ENCODE measurements around the gene MYO18A.
"Not testable (repeated sequence)": the region's sequence is repeated elsewhere in the genome, so short reads cannot be mapped to it uniquely, and the experiment has no call there.

The MYO18A gene

DNA sequence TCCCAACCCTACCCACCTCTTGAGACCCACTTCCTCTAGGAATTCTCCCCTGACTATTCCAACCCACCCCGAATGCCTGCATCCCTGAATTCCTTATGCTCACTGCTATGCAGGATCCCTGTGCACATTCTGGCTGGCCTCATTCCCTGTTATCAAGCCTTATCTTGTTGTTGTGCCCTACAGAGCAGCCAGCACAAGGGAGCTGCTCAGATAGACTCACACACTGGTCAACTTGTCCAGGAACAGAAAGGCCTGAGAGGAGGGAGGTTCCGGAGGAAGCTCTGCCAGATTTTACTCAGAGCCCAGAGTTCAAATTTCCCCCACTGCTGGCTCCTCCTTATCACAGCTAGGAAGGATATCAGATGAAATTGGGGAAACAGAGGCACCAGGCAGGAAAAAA, 24.8 kb upstream of the MYO18A start:
- Mint-ChIP-seq H3K4me1 (no peaks in the 10 kb centered on the region), H3K27me3 (peaks cover 9% of the 10 kb centered on the region), H3K4me3 (no peak overlapping the region), H3K27ac (no peak overlapping the region), H3K9me3 (no peaks in the 10 kb centered on the region), H3K36me3 (ENCODE audit: low read depth) (no peaks in the 10 kb centered on the region)
- DNase-seq (no peak), ATAC-seq (no peak)

DNA sequence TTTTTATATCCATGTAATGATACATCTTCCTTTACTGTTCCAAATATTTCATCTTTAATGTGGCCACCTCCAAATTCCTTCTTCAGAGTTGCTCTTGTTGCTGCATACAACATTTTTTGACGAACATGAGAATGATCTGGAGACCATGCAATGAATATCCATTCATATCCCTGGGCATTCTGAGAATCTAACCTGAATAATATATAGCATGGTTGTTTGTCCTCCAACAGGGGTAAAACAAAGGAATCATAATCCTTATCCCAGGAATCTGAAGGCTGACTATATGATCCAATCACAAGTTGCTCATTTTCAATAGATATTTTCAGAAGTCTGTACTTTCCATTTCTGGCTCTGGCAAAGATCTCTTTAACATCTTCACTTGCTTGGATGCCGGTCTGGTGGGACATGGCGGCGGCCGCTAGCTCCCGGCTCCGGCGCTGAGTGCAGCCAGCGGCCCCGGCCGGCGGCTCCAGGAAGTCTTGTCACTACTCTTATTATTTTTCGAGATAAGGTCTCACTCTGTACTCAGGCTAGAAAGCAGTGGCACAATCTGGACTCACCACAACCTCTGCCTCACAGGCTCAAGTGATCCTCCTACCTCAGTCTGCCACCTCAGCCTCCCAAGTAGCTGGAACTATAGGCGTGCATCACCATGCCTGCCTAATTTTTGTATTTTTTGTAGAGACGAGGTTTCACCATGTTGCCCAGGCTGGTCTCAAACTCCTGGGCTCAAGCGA, 24.0 kb upstream of the MYO18A start:
- not testable (repeated sequence) for H3K27me3 Mint-ChIP-seq; H3K27ac Mint-ChIP-seq; DNase-seq; H3K9me3 Mint-ChIP-seq; H3K36me3 Mint-ChIP-seq (ENCODE audit: low read depth); ATAC-seq; H3K4me1 Mint-ChIP-seq; H3K4me3 Mint-ChIP-seq

DNA sequence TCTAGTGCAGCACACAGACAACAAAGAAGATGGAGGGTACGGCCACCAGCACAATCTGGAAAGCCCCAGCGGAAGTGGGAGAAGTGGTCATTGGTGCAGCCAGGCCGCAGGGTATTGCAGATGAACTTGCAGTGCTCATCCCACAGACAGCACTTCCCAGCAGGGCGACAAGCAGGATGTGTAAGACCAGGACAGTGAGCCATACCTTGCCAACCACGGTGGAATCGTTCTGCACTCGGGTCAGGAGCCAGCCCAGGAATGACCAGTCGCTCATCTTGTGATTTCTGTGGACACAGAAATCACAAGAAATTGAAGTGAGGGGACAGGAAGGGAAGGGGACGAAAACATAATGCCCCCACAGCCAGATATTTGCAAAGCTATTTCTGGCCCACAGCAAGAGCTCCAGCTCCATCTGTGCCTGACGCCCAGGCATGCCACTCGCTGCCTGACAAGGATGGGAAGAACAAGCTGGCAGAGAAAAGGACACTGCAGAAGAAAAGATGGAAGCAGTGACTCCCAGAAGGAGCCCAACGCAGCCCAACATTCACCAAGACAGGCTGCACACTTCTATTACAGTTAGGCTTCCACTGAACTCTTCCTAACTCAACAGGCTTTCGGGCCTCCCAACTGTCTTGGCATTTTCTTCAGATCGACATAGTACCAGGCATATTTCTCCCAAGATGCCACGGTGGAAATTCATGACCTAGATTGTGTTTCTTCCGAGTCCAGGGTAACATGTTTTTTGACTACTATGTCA, 17.5 kb upstream of the MYO18A start:
- DNase-seq: no peak
- ATAC-seq: no peak
- no peaks in the 10 kb centered on the region for H3K36me3 Mint-ChIP-seq (ENCODE audit: low read depth)
- H3K27me3 Mint-ChIP-seq: peaks cover 8% of the 10 kb centered on the region
- H3K4me3 Mint-ChIP-seq: no peak overlapping the region
- H3K4me1 Mint-ChIP-seq: peaks cover 5% of the 10 kb centered on the region
- H3K27ac Mint-ChIP-seq: no peak overlapping the region
- no peaks in the 10 kb centered on the region for H3K9me3 Mint-ChIP-seq

DNA sequence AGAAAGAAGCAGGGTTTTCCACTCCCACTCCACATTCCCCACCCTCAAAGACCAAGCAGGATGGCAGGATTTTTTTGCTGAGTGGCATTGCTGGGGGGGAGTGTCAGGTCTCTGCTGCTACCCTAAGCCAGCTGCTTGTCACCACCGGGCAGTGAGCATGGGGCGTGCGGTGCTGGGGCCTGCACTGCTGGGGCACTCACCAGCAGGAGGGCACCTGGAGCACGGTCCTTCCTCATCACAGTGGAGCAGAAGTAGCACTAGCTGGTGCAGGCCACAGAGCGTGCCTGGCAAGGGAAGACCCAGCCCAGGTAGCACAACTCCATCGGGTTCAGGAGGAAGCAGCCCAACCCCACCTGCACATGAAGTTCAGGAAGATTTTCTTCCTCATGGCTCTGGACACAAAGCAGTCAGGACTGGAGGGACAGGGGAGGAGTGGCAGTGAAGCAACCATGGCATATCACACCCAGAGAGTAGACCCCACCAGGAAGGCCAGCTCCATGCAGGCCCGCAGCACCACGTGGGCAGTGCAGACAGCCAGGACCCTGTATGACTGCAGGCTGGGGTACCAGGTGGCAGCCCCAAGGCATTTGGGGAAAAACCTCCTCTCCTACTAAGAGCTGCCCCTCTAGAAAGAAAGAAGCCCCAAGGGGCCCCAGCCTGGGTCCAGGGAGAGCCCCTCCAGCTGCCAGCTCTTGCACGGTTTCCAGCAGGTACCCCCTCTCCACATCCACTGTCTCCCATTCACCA, 16.7 kb upstream of the MYO18A start:
- no peak overlapping the region for H3K4me3 Mint-ChIP-seq
- no peak overlapping the region for H3K27ac Mint-ChIP-seq
- no peaks in the 10 kb centered on the region for H3K9me3 Mint-ChIP-seq
- DNase-seq: no peak
- no peaks in the 10 kb centered on the region for H3K36me3 Mint-ChIP-seq (ENCODE audit: low read depth)
- H3K4me1 Mint-ChIP-seq: peaks cover 5% of the 10 kb centered on the region
- ATAC-seq: no peak
- H3K27me3 Mint-ChIP-seq: peaks cover 12% of the 10 kb centered on the region

DNA sequence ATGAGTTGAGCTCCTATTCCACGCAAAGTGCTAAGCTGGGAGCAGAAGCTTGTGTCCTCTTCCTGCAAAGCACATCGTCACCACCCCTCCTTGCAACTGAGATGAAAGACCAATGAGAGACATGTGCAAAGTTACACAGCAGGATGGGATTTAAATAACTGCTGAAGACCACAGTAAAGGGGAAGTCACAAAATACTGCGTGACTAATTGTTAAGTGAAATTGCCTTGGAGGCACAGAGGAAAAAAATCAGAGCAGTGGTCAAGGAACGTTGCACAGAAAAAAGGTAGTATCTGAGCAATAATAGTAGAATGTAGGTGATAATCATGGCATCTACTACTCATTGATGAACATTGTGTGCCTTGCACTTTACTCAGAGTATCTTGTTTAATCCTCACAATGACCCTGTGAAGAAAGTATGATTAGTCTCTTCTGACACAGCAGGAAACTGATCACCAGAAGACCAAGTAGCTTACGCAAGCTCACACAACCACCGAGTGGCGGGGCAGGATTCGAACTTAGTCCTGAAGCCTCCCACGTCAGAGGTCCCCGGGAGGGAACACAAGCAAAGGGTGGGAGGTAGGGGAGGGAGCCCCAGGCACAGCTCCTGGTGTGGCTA, 15.4 kb upstream of the MYO18A start:
- peaks cover 9% of the 10 kb centered on the region for H3K27me3 Mint-ChIP-seq
- no peak overlapping the region for H3K27ac Mint-ChIP-seq
- peaks cover 5% of the 10 kb centered on the region for H3K4me1 Mint-ChIP-seq
- peak; percentile 54 for ATAC-seq
- DNase-seq: no peak
- H3K36me3 Mint-ChIP-seq (ENCODE audit: low read depth): no peaks in the 10 kb centered on the region
- no peak overlapping the region for H3K4me3 Mint-ChIP-seq
- H3K9me3 Mint-ChIP-seq: no peaks in the 10 kb centered on the region

DNA sequence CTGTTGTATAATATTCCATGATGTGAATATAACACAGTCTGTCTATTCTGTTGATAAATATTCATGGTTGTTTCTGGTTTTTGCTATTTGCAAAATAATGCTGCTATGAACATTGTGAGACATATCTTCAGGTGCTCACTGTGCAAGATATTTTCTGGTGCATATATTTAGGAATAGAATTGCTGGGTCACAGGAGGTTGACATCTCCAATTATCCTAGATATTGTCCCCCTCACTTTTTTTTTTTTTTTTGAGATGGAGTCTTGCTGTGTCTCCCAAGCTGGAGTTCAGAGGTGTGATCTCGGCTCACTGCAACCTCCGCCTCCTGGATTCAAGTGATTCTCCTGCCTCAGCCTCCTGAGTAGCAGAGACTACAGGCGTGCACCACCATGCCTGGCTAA, 14.5 kb upstream of the MYO18A start:
- no peak for DNase-seq
- Mint-ChIP-seq H3K4me3 (no peak overlapping the region), H3K36me3 (ENCODE audit: low read depth) (no peaks in the 10 kb centered on the region), H3K9me3 (no peaks in the 10 kb centered on the region), H3K4me1 (peaks cover 5% of the 10 kb centered on the region), H3K27me3 (peaks cover 7% of the 10 kb centered on the region), H3K27ac (no peak overlapping the region)
- no peak for ATAC-seq

DNA sequence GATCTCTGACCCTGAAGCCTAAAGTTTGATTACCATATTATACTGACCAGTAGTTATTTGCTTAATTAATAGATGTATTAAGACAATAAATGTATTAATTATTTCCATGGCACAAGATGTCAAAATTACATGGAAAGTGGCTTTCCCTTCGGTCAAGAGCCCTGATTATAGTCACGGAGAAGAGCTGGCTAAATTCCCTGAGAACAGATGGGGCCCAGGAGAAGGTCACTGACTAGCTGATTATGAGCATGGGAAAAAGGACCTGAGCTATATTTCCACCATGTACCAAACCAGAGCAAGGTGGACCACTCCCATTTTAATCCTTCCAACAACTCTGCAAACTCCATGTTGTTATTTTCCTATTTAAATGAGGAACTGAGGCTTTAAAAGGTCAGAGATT, 12.9 kb upstream of the MYO18A start:
- Mint-ChIP-seq H3K9me3 (no peaks in the 10 kb centered on the region), H3K27me3 (peaks cover 9% of the 10 kb centered on the region), H3K36me3 (ENCODE audit: low read depth) (no peaks in the 10 kb centered on the region), H3K27ac (no peak overlapping the region), H3K4me1 (peaks cover 5% of the 10 kb centered on the region), H3K4me3 (no peak overlapping the region)
- ATAC-seq: no peak
- no peak for DNase-seq

DNA sequence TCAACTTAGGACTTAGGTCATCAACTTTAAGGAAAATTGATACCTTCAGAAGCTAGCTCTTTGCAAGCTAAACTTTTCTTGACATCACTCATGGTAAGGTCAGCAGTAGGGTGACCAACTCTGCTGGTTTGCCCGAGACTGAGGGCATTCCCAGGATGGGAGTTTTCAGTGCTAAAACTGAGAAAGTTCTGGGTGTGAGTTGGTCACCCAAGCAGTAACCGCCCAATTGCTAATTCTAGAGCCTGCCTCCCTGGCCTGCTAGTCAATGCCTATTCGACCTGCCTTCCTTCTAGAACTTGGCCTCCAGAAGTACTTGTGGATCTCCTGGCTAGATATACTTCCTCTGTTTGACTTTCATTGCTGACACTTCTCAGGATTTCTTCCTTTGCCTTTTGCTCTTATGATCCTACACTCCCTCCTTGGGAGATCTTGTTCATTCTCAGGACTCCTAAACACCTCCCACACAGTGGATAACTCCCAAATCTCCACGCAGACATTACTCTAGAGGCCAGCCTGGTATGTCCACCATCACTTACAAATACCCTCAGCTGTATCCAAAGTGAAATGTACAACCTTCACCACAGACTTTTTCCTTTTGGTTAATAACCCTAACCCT, 10.5 kb upstream of the MYO18A start:
- Mint-ChIP-seq H3K27me3 (peaks cover 9% of the 10 kb centered on the region), H3K4me1 (peaks cover 5% of the 10 kb centered on the region), H3K9me3 (no peaks in the 10 kb centered on the region), H3K27ac (no peak overlapping the region), H3K36me3 (ENCODE audit: low read depth) (no peaks in the 10 kb centered on the region), H3K4me3 (no peak overlapping the region)
- no peak for ATAC-seq
- DNase-seq: no peak

DNA sequence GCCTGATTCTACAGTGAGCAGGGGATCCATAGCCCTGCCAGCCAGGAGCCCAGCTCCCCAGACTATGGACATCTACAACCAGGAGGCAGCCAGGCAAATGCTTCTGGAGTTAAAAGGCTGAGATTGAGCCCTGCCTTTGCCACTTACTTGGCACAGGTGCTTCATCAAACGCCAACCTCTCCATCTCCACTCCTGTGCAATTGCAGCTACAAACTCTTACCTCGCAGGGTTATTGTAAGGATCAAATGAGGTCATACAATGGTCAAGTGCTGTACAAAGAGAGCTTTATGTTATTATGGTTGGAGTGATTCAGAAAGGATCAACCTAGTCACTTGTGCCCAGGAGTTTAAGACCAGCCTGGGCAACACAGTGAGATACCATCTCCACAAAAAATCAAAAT, 9.8 kb upstream of the MYO18A start:
- H3K4me1 Mint-ChIP-seq: peaks cover under 1% of the 10 kb centered on the region
- H3K9me3 Mint-ChIP-seq: no peaks in the 10 kb centered on the region
- no peak overlapping the region for H3K4me3 Mint-ChIP-seq
- peaks cover 9% of the 10 kb centered on the region for H3K27me3 Mint-ChIP-seq
- no peaks in the 10 kb centered on the region for H3K36me3 Mint-ChIP-seq (ENCODE audit: low read depth)
- no peak for DNase-seq
- no peak for ATAC-seq
- no peak overlapping the region for H3K27ac Mint-ChIP-seq

DNA sequence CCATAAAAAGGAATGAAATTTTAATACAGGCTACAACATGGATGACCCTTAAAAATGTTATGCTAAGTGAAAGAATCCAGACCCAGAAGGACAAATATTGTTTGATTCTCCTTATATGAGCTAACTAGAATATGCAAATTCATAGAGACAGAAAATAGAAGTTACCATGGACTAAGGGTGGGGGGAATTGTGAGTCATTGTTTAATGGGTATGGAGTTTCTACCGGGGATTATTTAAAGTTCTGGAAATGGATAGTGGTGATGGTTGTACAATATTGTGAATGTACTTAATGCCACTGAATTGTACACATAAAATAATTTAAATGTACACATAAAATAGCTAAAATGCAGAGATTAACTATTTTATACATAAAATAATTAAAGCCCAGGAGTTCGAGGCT, 9.2 kb upstream of the MYO18A start:
- H3K9me3 Mint-ChIP-seq: no peaks in the 10 kb centered on the region
- H3K27ac Mint-ChIP-seq: no peak overlapping the region
- no peaks in the 10 kb centered on the region for H3K4me1 Mint-ChIP-seq
- no peak for DNase-seq
- no peak for ATAC-seq
- H3K4me3 Mint-ChIP-seq: no peak overlapping the region
- no peaks in the 10 kb centered on the region for H3K36me3 Mint-ChIP-seq (ENCODE audit: low read depth)
- H3K27me3 Mint-ChIP-seq: peaks cover 9% of the 10 kb centered on the region

DNA sequence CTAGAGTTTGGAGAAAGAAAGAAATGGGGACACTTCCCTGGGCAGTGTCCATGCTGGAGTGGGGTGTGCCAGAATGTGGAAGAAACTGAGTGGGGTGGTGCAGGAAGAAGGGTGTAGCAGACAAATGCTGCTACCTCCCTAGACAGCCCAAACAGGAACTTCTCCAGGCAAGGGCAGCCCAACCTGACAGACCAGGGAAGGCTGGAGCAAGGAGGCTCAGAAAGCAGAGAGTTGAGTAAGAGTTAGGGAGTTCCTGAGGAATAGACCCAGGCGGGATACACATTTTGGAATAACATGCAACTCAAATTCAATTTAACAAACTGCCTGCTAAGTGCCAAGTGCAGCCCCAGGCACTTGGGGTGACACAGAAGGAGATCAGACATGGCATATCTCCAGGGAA, 1.0 kb upstream of the MYO18A start:
- no peak overlapping the region for H3K4me3 Mint-ChIP-seq
- no peaks in the 10 kb centered on the region for H3K9me3 Mint-ChIP-seq
- ATAC-seq: no peak
- peaks cover 26% of the 10 kb centered on the region for H3K4me1 Mint-ChIP-seq
- H3K27me3 Mint-ChIP-seq: no peaks in the 10 kb centered on the region
- H3K36me3 Mint-ChIP-seq (ENCODE audit: low read depth): no peaks in the 10 kb centered on the region
- DNase-seq: no peak
- H3K27ac Mint-ChIP-seq: no peak overlapping the region

DNA sequence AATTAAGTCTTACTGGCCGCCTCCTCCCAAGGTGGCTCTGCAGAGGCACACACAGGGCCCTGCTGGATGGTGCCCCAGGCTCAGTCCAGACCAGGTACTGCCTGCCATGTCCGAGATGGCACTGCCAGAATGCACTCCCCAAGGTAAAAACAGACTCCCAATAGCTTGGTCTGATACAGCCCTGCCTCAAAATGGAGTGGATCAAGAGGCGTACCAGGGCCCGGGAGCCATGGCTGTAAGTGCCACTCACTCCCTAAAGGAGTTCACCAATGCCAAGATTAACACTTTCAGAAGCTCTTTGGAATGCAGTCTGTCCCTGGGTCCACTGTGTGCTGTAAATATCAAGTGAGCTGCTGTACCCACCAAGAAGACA, 576 bp upstream of the MYO18A start:
- Mint-ChIP-seq H3K4me3 (peak overlapping the region; percentile 32), H3K27me3 (no peaks in the 10 kb centered on the region), H3K9me3 (no peaks in the 10 kb centered on the region), H3K27ac (no peak overlapping the region), H3K4me1 (peaks cover 30% of the 10 kb centered on the region), H3K36me3 (ENCODE audit: low read depth) (no peaks in the 10 kb centered on the region)
- ATAC-seq (no peak), DNase-seq (no peak)

DNA sequence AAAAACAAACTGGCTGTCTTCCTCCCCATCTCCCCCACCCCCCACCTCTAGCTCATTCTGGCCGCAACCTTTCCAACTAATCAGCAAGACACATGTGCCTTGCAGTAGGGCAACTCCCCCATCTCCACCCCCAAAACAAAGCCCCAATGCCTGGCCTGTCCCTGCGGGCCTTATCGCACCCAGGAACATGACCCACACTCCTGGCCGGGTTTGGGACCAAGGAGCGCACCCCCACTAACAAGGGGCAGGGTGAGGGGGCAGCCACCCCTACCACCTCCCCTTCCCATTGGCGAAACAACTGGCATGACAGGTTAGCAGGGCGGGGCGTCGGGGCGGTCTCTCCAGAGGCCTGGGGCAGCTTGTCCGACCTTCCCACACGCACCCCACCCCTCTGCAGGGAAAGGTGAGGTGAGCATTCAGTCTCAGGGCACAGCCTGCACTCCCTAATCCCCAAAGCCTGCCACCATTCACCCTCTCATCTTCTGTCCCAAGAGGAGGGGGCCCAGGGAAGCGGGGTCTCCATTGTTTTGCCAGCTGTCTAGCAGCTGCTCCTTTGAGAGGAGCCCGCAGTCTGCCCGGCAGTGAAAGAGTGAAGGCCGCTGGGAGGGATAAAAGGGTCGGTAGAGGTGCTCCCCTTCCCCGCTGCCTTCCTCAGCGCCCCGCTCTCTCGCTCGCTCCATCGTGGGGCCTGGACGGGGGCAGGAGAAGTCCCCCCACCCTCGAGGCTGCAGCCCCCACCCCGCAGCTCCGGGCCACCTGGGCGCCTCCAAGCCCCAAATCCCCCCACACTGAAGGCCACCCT, 765 bp downstream of the MYO18A start:
- no peak for ATAC-seq
- DNase-seq: no peak
- Mint-ChIP-seq H3K4me3 (peak overlapping the region; percentile 32), H3K36me3 (ENCODE audit: low read depth) (no peaks in the 10 kb centered on the region), H3K4me1 (peaks cover 30% of the 10 kb centered on the region), H3K9me3 (no peaks in the 10 kb centered on the region), H3K27ac (no peak overlapping the region), H3K27me3 (no peaks in the 10 kb centered on the region)

DNA sequence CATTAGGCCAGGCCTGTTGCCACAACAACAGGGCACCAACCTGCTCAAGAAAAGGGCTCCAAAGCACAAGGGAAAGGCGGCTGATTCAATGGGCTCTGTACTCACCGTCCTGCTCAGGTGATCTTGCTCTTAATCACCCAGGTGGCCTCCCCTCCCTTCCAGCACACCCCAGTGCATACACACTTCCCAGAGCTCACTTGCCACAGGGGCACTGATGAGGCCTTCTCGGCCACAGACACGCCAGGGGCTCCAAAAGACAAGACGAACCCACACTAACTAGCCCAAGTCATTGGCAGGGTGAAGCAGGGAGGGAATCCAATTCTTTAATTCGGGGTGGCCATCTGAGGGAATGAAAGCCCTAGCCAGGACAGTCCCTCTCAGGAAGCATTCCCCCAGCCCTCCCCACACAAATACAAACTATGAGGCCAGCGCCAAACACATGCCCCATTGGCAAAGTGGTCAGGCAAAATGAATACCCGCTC, 1.4 kb downstream of the MYO18A start:
- DNase-seq (no peak), ATAC-seq (no peak)
- H3K36me3 Mint-ChIP-seq (ENCODE audit: low read depth): no peaks in the 10 kb centered on the region
- peak overlapping the region; percentile 32 for H3K4me3 Mint-ChIP-seq
- H3K27ac Mint-ChIP-seq: peak overlapping the region; percentile 54
- peaks cover 30% of the 10 kb centered on the region for H3K4me1 Mint-ChIP-seq
- H3K27me3 Mint-ChIP-seq: no peaks in the 10 kb centered on the region
- no peaks in the 10 kb centered on the region for H3K9me3 Mint-ChIP-seq

Measured in activated naive CD8-positive, alpha-beta T cell treated with anti-CD3 and anti-CD28 coated beads, Interleukin-2, amount 50 U/mL, for 24 hours (primary cell).